PFSK-1 (cell line): Measurements from ENCODE around the gene VPS8.

Experiments
- POLR2AphosphoS5 ChIP-seq: IDR thresholded peaks from 2 replicates; pipeline ENCODE4 v1.6.1; 2012; ENCODE audit warnings: low read depth, mild to moderate bottlenecking, control low read depth, low read length, moderate library complexity
- SIN3A ChIP-seq: IDR thresholded peaks from 2 replicates; pipeline ENCODE4 v1.6.1; 2012; ENCODE audit warnings: mild to moderate bottlenecking, low read length, moderate library complexity, borderline replicate concordance; ENCODE audit not compliant: insufficient read depth
- TF ChIP-seq, protein P1 (sequence below), 2 experiments: IDR thresholded peaks; 2 replicates each; pipeline versions ENCODE4 v1.6.1 to v1.8.0; 2011 to 2012; ENCODE audit warnings: low read depth in 2 of 2, low read length in 2 of 2, control low read depth in 1 of 2, inconsistent platforms in 1 of 2, mild to moderate bottlenecking in 1 of 2, moderate library complexity in 1 of 2; ENCODE audit not compliant: insufficient read depth in 1 of 2

DNA sequence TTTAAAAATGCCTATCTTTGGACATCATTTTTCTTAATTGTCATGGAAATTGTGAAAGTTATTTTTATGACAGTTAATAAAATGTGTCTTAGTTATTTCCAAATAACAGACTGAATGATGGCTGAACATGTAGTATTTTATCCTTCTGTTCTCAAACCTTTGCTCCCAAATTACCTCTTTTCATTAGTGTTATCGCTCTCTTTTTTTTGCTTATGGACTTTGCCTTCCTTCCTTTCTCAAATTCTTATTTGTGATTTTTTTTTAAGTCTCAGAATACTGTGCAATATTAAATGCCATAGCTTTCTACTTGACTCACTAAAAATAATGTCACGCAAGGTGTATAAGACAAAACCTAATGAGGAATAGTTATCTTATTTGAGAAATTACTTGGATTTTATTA is 107.7 kb downstream of the VPS8 start:
- TF ChIP-seq, protein P1, sequence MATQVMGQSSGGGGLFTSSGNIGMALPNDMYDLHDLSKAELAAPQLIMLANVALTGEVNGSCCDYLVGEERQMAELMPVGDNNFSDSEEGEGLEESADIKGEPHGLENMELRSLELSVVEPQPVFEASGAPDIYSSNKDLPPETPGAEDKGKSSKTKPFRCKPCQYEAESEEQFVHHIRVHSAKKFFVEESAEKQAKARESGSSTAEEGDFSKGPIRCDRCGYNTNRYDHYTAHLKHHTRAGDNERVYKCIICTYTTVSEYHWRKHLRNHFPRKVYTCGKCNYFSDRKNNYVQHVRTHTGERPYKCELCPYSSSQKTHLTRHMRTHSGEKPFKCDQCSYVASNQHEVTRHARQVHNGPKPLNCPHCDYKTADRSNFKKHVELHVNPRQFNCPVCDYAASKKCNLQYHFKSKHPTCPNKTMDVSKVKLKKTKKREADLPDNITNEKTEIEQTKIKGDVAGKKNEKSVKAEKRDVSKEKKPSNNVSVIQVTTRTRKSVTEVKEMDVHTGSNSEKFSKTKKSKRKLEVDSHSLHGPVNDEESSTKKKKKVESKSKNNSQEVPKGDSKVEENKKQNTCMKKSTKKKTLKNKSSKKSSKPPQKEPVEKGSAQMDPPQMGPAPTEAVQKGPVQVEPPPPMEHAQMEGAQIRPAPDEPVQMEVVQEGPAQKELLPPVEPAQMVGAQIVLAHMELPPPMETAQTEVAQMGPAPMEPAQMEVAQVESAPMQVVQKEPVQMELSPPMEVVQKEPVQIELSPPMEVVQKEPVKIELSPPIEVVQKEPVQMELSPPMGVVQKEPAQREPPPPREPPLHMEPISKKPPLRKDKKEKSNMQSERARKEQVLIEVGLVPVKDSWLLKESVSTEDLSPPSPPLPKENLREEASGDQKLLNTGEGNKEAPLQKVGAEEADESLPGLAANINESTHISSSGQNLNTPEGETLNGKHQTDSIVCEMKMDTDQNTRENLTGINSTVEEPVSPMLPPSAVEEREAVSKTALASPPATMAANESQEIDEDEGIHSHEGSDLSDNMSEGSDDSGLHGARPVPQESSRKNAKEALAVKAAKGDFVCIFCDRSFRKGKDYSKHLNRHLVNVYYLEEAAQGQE (IDR thresholded peaks at IDR 0.05; ENCODE audit: insufficient read depth in 1 of 2, low read depth in 2 of 2, low read length in 2 of 2): no peak
- TF ChIP-seq SIN3A: no peak
- no peak for TF ChIP-seq POLR2AphosphoS5
